Measurements from ENCODE around the gene MEX3C. TPM values are rescaled to one million over a fixed set of nuclear protein-coding genes. Genes with fewer than 3 reads are reported as not detected.

The MEX3C gene
- total RNA-seq, 4 donors from 2014 or later = 30.6 to 44.7 (median 33.2) TPM

GRCh38 chr18:51195451-51196117 is 1.9 kb downstream of the MEX3C start:
- H3K4me1 ChIP-seq = peaks cover 21 to 35% of the 10 kb centered on the region in 2 donors
- peak overlapping the region; percentile 43 to 78 (median 74) for H3K4me3 ChIP-seq (replicated peaks in 1 of 3)
- H3K27ac ChIP-seq = peak overlapping the region; percentile 94 to 96 (median 95)
- 0 to 1% methylated on average over 13 of the region's 13 CpGs for WGBS, 2 donors
- intact Hi-C loops (cut with DNase I) = no loop called here
- H3K27me3 ChIP-seq = no peaks in the 10 kb centered on the region
- H3K9me3 ChIP-seq = no peaks in the 10 kb centered on the region
- DNase-seq = peak; percentile 35 to 41
- no peaks in the 10 kb centered on the region for H3K36me3 ChIP-seq
- TF ChIP-seq CTCF (IDR thresholded peaks at IDR 0.05) (no peak), POLR2A (IDR thresholded peaks at IDR 0.05) (peak in 1 of 2 donors; percentile 51)

- no peak for DNase-seq
- H3K4me3 ChIP-seq (replicated peaks in 1 of 3) = peak overlapping the region in 1 of 3 donors; percentile 74
- TF ChIP-seq POLR2A (IDR thresholded peaks at IDR 0.05) = no peak
- TF ChIP-seq CTCF (IDR thresholded peaks at IDR 0.05) = no peak
- H3K27ac ChIP-seq = peak overlapping the region in 2 of 3 donors; percentile 94 to 95
- H3K36me3 ChIP-seq = no peaks in the 10 kb centered on the region
- intact Hi-C loops (cut with DNase I) = no loop called here
- 17% methylated on average over 3 of the region's 3 CpGs for WGBS, 2 donors
- H3K27me3 ChIP-seq = no peaks in the 10 kb centered on the region
- H3K9me3 ChIP-seq = no peaks in the 10 kb centered on the region
- H3K4me1 ChIP-seq = peaks cover 21 to 36% of the 10 kb centered on the region in 2 donors
These were observed 2.4 kb downstream of the MEX3C start for GRCh38 chr18:51195086-51195450.

GRCh38 chr18:51194604-51195003 is 2.9 kb downstream of the MEX3C start:
- H3K4me3 ChIP-seq (replicated peaks in 1 of 3) = no peak overlapping the region
- WGBS, 2 donors = 34 to 50% methylated on average over 3 of the region's 3 CpGs
- no peak for TF ChIP-seq POLR2A (IDR thresholded peaks at IDR 0.05)
- TF ChIP-seq CTCF (IDR thresholded peaks at IDR 0.05) = no peak
- no peaks in the 10 kb centered on the region for H3K27me3 ChIP-seq
- peaks cover 21 to 36% of the 10 kb centered on the region in 2 donors for H3K4me1 ChIP-seq
- H3K9me3 ChIP-seq = no peaks in the 10 kb centered on the region
- no peak for DNase-seq
- H3K36me3 ChIP-seq = no peaks in the 10 kb centered on the region
- H3K27ac ChIP-seq = peak overlapping the region in 1 of 3 donors; percentile 94
- intact Hi-C loops (cut with DNase I) = no loop called here

- TF ChIP-seq POLR2A (IDR thresholded peaks at IDR 0.05) = no peak
- no peak for TF ChIP-seq CTCF (IDR thresholded peaks at IDR 0.05)
- Histone ChIP-seq H3K27ac (no peak overlapping the region), H3K4me3 (replicated peaks in 1 of 3) (no peak overlapping the region), H3K27me3 (no peaks in the 10 kb centered on the region), H3K4me1 (peaks cover 21 to 36% of the 10 kb centered on the region in 2 donors), H3K36me3 (no peaks in the 10 kb centered on the region), H3K9me3 (no peaks in the 10 kb centered on the region)
- no peak for DNase-seq
- WGBS, 2 donors = 38 to 41% methylated on average over 5 of the region's 5 CpGs
- intact Hi-C loops (cut with DNase I) = no loop called here
These were observed 3.7 kb downstream of the MEX3C start for GRCh38 chr18:51193621-51194287.

GRCh38 chr18:51192696-51193095 is 4.8 kb downstream of the MEX3C start:
- 69 to 72% methylated on average over 3 of the region's 3 CpGs for WGBS, 2 donors
- Histone ChIP-seq H3K4me1 (peaks cover 21 to 36% of the 10 kb centered on the region in 2 donors), H3K36me3 (no peaks in the 10 kb centered on the region), H3K27me3 (no peaks in the 10 kb centered on the region), H3K9me3 (no peaks in the 10 kb centered on the region), H3K4me3 (replicated peaks in 1 of 3) (no peak overlapping the region), H3K27ac (no peak overlapping the region)
- intact Hi-C loops (cut with DNase I) = no loop called here
- TF ChIP-seq CTCF (IDR thresholded peaks at IDR 0.05) = no peak
- TF ChIP-seq POLR2A (IDR thresholded peaks at IDR 0.05) = no peak
- no peak for DNase-seq

Measured in thyroid gland (tissue), 4 donors.